Measurements from ENCODE around the gene SULT1C2. TPM values are rescaled to one million over a fixed set of nuclear protein-coding genes. Genes with fewer than 3 reads are reported as not detected.
"Not testable (repeated sequence)": the region's sequence is repeated elsewhere in the genome, so short reads cannot be mapped to it uniquely, and the experiment has no call there.

Gene SULT1C2
- total RNA-seq, 4 donors from 2014 or later, result 0.23 to 0.42 TPM; not detected in 2

- DNase-seq (ENCODE audit: low spot score in 2 of 2), result no peak
- intact Hi-C loops (cut with DNase I; ENCODE audit: low total_unique reads), result no loop called here
- TF ChIP-seq POLR2A (IDR thresholded peaks at IDR 0.05) (no peak), CTCF (IDR thresholded peaks at IDR 0.05) (no peak)
- no peak overlapping the region for H3K4me3 ChIP-seq (ENCODE audit: low read depth, poor library complexity, severe bottlenecking)
- WGBS, 2 donors, result 69 to 75% methylated on average over 2 of the region's 2 CpGs
Observed at GRCh38 chr2:108278631-108279030, 10.1 kb upstream of the SULT1C2 start.

GRCh38 chr2:108279468-108279867 is 9.2 kb upstream of the SULT1C2 start:
- TF ChIP-seq POLR2A (IDR thresholded peaks at IDR 0.05), result no peak
- no peak for TF ChIP-seq CTCF (IDR thresholded peaks at IDR 0.05)
- WGBS, 2 donors, result 85 to 87% methylated on average over 5 of the region's 5 CpGs
- intact Hi-C loops (cut with DNase I; ENCODE audit: low total_unique reads), result no loop called here

GRCh38 chr2:108280466-108280865 is 8.2 kb upstream of the SULT1C2 start:
- no peak overlapping the region for H3K4me3 ChIP-seq (ENCODE audit: low read depth, poor library complexity, severe bottlenecking)
- WGBS, 2 donors, result 60 to 70% methylated on average over 3 of the region's 3 CpGs
- TF ChIP-seq POLR2A (IDR thresholded peaks at IDR 0.05) (no peak), CTCF (IDR thresholded peaks at IDR 0.05) (no peak)
- no peak for DNase-seq (ENCODE audit: low spot score in 2 of 2)
- intact Hi-C loops (cut with DNase I; ENCODE audit: low total_unique reads), result no loop called here

More at GRCh38 chr2:108279468-108279867, 9.2 kb upstream of the SULT1C2 start:
- no peak overlapping the region for H3K4me3 ChIP-seq (ENCODE audit: low read depth, poor library complexity, severe bottlenecking)
- DNase-seq (ENCODE audit: low spot score in 2 of 2), result no peak

GRCh38 chr2:108284566-108284965 is 4.1 kb upstream of the SULT1C2 start:
- DNase-seq (ENCODE audit: low spot score in 2 of 2); intact Hi-C loops (cut with DNase I; ENCODE audit: low total_unique reads); H3K4me3 ChIP-seq (ENCODE audit: low read depth, poor library complexity, severe bottlenecking): not testable (repeated sequence)
- 93 to 94% methylated on average over 7 of the region's 7 CpGs for WGBS, 2 donors

- intact Hi-C loops (cut with DNase I; ENCODE audit: low total_unique reads), result no loop called here
- DNase-seq (ENCODE audit: low spot score in 2 of 2), result no peak
- TF ChIP-seq POLR2A (IDR thresholded peaks at IDR 0.05), result no peak
- no peak for TF ChIP-seq CTCF (IDR thresholded peaks at IDR 0.05)
- 90 to 96% methylated on average over 5 of the region's 5 CpGs for WGBS, 2 donors
- no peak overlapping the region for H3K4me3 ChIP-seq (ENCODE audit: low read depth, poor library complexity, severe bottlenecking)
Observed at GRCh38 chr2:108285616-108286015, 3.1 kb upstream of the SULT1C2 start.

- WGBS, 2 donors, result 87 to 93% methylated on average over 2 of the region's 2 CpGs
- TF ChIP-seq POLR2A (IDR thresholded peaks at IDR 0.05) (no peak), CTCF (IDR thresholded peaks at IDR 0.05) (no peak)
- no peak for DNase-seq (ENCODE audit: low spot score in 2 of 2)
- H3K4me3 ChIP-seq (ENCODE audit: low read depth, poor library complexity, severe bottlenecking), result no peak overlapping the region
- intact Hi-C loops (cut with DNase I; ENCODE audit: low total_unique reads), result no loop called here
Observed at GRCh38 chr2:108287169-108287568, 1.5 kb upstream of the SULT1C2 start.
